Esophagus squamous epithelium (tissue), 4 donors: ENCODE measurements around the gene SP3.

Source experiments
- CTCF ChIP-seq, 6 experiments: fragments of 450-650 bp in 4 of 6; fragments of 200-600 bp in 2 of 6; sonication (generic) in 2 of 6; IDR thresholded peaks; one replicate each; pipeline ENCODE4 v1.5.1; 2016 to 2019; ENCODE audit warnings: antibody characterized with exemption in 6 of 6, mild to moderate bottlenecking in 4 of 6, moderate library complexity in 4 of 6
- POLR2A ChIP-seq, 4 donors: fragments of 450-650 bp; IDR thresholded peaks; one replicate each; pipeline ENCODE4 v1.6.1; 2017; ENCODE audit warnings: antibody characterized with exemption in 4 of 4, mild to moderate bottlenecking in 4 of 4, moderate library complexity in 3 of 4

DNA sequence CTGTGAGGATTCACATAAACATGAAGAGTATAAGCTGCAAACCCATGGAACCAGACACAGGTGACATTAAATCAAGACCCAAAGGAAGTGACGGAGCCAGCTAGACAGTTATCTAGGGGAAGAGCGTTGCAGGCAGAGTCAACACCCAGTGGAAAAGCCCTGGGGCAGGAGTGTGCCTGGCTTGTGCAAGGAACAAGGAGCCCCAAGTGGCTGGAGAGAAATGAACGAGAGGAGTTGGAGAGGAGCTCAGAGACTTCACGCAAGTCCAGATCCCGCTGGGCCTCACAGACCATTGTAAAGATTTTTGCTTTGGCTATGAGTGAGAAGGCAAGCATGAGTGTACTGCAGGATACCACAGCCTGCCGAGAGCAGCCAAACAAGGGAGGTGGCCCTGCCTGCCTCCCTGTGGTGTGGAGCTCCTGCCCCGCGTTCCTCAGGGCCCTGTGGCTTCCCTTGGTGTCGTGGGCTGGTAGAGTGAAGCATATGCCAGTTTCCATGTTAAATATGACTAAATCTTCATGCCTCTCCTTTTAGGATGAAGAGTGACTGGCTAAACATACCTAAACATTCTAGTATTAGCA is 88.2 kb downstream of the SP3 start:
- TF ChIP-seq CTCF (IDR thresholded peaks at IDR 0.05), result no peak
- no peak for TF ChIP-seq POLR2A (IDR thresholded peaks at IDR 0.05)
